Karpas-422 (cell line): ENCODE data around the gene NDUFV1. TPM values are rescaled to one million over a fixed set of nuclear protein-coding genes. Genes with fewer than 3 reads are reported as not detected.

ENCODE experiments used
- DNase-seq: peaks from one replicate; pipeline ENCODE4 v3.0.0-alpha.2; 2015
- H2AFZ ChIP-seq: fragments of 200-600 bp; sonication (generic); 2 replicates; pipeline ENCODE4 v1.6.1; 2014; ENCODE audit warnings: antibody characterized with exemption, low read length, mixed read lengths
- H3K27ac ChIP-seq: fragments of 200-600 bp; sonication (generic); 2 replicates; pipeline ENCODE4 v1.5.1; 2014; ENCODE audit warnings: mild to moderate bottlenecking, low read length, moderate library complexity
- H3K27me3 ChIP-seq: fragments of 200-600 bp; sonication (generic); 2 replicates; pipeline ENCODE4 v1.6.1; 2014; ENCODE audit warnings: low read length, mixed read lengths
- H3K36me3 ChIP-seq: fragments of 200-600 bp; sonication (generic); 2 replicates; pipeline ENCODE4 v1.6.1; 2014; ENCODE audit warnings: low read length, mixed read lengths; ENCODE audit not compliant: insufficient read depth
- H3K4me1 ChIP-seq: fragments of 200-600 bp; sonication (generic); 2 replicates; pipeline ENCODE4 v1.6.1; 2014; ENCODE audit warnings: mild to moderate bottlenecking, low read length, mixed read lengths
- H3K4me2 ChIP-seq: fragments of 200-600 bp; sonication (generic); 2 replicates; pipeline ENCODE4 v1.6.1; 2014; ENCODE audit warnings: low read length, low read depth, mild to moderate bottlenecking; ENCODE audit not compliant: poor library complexity, severe bottlenecking
- H3K4me3 ChIP-seq: fragments of 200-600 bp; sonication (generic); 2 replicates; pipeline ENCODE4 v1.5.1; 2014; ENCODE audit warnings: mild to moderate bottlenecking, antibody characterized with exemption, low read length, mixed read lengths
- H3K79me2 ChIP-seq: fragments of 200-600 bp; sonication (generic); 2 replicates; pipeline ENCODE4 v1.6.1; 2014; ENCODE audit warnings: mild to moderate bottlenecking, low read length, mixed read lengths
- H3K9ac ChIP-seq: fragments of 200-600 bp; sonication (generic); 2 replicates; pipeline ENCODE4 v1.6.0; 2014; ENCODE audit warnings: low read length
- H3K9me2 ChIP-seq: fragments of 200-600 bp; sonication (generic), shearing (Covaris generic); replicated peaks from 2 replicates; pipeline ENCODE4 v1.6.0; 2014; ENCODE audit warnings: mild to moderate bottlenecking, low read length, moderate library complexity; ENCODE audit not compliant: insufficient read depth
- H3K9me3 ChIP-seq: fragments of 300-700, 200-600 bp; sonication (generic); 2 replicates; pipeline ENCODE4 v1.6.1; 2014; ENCODE audit warnings: low read length, mixed read lengths
- H4K20me1 ChIP-seq: fragments of 200-600 bp; sonication (generic); 2 replicates; pipeline ENCODE4 v1.6.1; 2014; ENCODE audit warnings: mild to moderate bottlenecking, antibody characterized with exemption, low read length, low read depth; ENCODE audit not compliant: insufficient read depth
- total RNA-seq: library from RNA; depleted of rRNA; stranded (reverse); fragments of >200 nt; shearing (Covaris generic); gene quantifications from 2 replicates; pipeline ENCODE4 v1.2.3, GENCODE V29; 2014; ENCODE audit warnings: low replicate concordance

The NDUFV1 gene
- total RNA-seq, 1 experiment from 2014 or later: 145 TPM

DNA sequence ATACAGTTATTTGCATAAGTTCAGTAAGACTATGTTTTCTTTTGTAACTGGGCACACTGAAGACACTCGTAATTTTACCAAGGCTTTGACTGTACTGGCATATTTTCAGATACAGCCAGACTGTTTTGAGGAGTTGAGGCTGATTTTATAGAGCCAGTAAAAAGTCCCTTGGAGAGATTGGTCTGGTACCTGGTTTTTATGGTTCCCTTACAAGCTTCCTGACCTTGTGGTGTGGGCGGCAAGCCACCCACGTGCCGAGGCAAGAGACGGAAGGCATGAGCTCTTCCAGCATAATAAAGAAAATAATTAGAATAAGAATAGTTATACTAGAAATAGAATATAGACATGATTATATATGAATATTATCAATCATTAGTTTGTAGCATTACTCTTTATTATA is 34.4 kb upstream of the NDUFV1 start:
- no peak overlapping the region for H2AFZ ChIP-seq
- no peaks in the 10 kb centered on the region for H4K20me1 ChIP-seq
- no peaks in the 10 kb centered on the region; the same call in 1 of the 2 replicates for H3K9me3 ChIP-seq
- H3K9me2 ChIP-seq: no peaks in the 10 kb centered on the region
- no peak overlapping the region for H3K4me3 ChIP-seq
- no peaks in the 10 kb centered on the region for H3K79me2 ChIP-seq
- H3K36me3 ChIP-seq: no peaks in the 10 kb centered on the region
- no peak overlapping the region for H3K4me2 ChIP-seq
- no peak for DNase-seq
- no peaks in the 10 kb centered on the region for H3K27me3 ChIP-seq
- H3K4me1 ChIP-seq: no peaks in the 10 kb centered on the region
- no peak overlapping the region for H3K9ac ChIP-seq
- H3K27ac ChIP-seq: no peak overlapping the region

DNA sequence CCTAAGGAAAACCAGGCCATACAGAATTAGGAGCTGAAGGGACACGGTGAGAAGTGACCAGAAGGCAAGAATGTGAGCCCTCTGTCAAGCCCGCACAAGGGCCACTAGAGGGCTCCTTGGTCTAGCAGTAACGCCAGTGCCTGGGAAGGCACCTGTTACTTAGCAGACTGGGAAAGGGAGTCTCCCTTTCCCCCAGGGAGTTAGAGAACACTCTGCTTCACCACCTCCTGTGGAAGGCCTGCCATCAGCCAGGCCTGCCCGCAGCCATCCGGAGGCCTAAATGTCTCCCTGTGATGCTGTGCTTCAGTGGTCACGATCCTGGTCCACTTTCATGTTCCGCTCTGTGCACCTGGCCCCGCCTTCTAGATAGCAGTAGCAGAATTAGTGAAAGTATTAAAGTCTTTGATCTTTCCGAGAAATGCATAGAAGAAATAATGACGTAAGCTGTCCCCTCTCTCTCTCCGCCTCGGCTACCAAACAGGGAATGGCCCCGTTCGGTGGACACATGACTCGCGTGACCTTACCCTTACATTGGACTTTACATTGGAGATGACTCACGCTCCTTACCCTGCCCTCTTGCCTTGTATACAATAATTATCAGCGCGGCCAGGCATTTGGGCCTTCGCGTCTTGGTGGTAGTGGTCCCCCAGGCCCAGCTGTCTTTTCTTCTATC is 33.9 kb upstream of the NDUFV1 start:
- peak; percentile 70 for DNase-seq

DNA sequence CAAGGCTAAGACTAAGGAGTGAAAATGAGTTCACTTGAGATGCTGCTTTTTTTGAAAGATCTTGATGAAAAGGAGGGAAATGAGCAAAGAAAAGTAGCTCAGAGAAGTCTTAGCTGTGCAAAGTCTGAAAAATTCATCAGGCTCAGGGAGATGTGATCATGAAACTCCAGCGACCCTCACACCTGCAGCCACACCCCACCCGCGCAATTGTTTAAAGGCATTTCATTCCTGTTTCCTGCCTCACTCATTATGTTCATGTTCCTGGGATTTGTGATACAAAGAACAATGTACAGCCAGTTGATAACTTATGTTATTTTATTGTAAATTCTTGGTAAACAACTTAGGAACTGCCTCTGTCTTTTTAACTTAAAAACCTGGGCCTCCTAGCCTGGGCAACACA is 31.8 kb upstream of the NDUFV1 start:
- H3K79me2 ChIP-seq: no peaks in the 10 kb centered on the region
- H3K4me3 ChIP-seq: no peak overlapping the region
- no peaks in the 10 kb centered on the region for H4K20me1 ChIP-seq
- peaks cover 9% of the 10 kb centered on the region for H3K4me1 ChIP-seq
- no peak overlapping the region for H3K27ac ChIP-seq
- no peak for DNase-seq
- H3K9me3 ChIP-seq: no peaks in the 10 kb centered on the region; the same call in 1 of the 2 replicates
- H3K9ac ChIP-seq: no peak overlapping the region
- no peaks in the 10 kb centered on the region for H3K36me3 ChIP-seq
- H3K9me2 ChIP-seq: no peaks in the 10 kb centered on the region
- no peaks in the 10 kb centered on the region for H3K27me3 ChIP-seq
- H3K4me2 ChIP-seq: no peak overlapping the region
- H2AFZ ChIP-seq: no peak overlapping the region

More for the DNA sequence above, 33.9 kb upstream of the NDUFV1 start:
- Histone ChIP-seq H3K27ac (no peak overlapping the region), H4K20me1 (no peaks in the 10 kb centered on the region), H3K4me3 (no peak overlapping the region), H3K79me2 (no peaks in the 10 kb centered on the region), H3K9me3 (no peaks in the 10 kb centered on the region; the same call in 1 of the 2 replicates), H2AFZ (no peak overlapping the region), H3K27me3 (no peaks in the 10 kb centered on the region), H3K36me3 (no peaks in the 10 kb centered on the region), H3K4me1 (no peaks in the 10 kb centered on the region), H3K9me2 (no peaks in the 10 kb centered on the region), H3K9ac (no peak overlapping the region), H3K4me2 (no peak overlapping the region)

DNA sequence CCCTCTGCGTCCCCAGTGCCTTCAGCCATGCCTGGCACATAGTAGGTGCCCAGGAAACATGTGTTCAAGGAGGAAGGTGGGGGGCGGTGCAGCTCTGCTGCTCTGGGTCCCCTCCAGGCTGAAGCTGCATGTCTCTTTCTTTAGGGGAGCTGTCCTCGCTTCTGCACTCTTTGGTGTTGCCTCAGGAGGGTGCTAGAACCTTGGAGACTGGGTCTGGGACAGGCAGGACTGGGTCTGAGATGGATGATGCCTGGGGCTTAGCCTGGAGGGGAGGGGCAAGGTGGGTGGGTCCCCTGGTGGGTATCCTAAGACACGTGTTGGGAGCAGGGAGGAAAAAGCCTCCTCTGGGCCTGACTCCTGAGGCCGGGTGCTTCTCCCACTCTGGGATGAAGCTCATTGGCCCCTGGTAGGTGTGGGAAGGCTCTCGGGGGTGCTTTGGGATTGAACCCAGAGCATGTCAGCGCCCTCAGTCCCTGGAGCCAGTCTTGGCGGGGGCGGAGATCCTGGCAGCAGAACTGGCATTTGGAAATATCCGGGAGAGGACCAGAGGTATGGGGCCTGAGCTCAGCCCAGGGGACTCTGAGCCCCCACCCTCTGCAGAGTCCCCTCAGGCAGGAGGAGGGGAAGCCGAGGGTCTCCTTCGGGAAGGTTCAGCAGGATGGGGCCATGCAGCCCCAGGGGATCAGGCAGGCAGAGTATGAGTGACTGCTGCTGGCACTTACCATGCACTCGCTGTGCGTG is 29.8 kb upstream of the NDUFV1 start:
- H3K4me1 ChIP-seq: peaks cover 9% of the 10 kb centered on the region
- no peaks in the 10 kb centered on the region for H3K9me3 ChIP-seq
- no peak overlapping the region for H2AFZ ChIP-seq
- no peak overlapping the region for H3K4me3 ChIP-seq
- H3K27ac ChIP-seq: no peak overlapping the region
- no peaks in the 10 kb centered on the region for H3K36me3 ChIP-seq
- DNase-seq: peak; percentile 68
- H3K79me2 ChIP-seq: no peaks in the 10 kb centered on the region
- H3K9me2 ChIP-seq: no peaks in the 10 kb centered on the region
- H3K27me3 ChIP-seq: no peaks in the 10 kb centered on the region
- no peaks in the 10 kb centered on the region for H4K20me1 ChIP-seq
- H3K4me2 ChIP-seq: no peak overlapping the region
- H3K9ac ChIP-seq: no peak overlapping the region

DNA sequence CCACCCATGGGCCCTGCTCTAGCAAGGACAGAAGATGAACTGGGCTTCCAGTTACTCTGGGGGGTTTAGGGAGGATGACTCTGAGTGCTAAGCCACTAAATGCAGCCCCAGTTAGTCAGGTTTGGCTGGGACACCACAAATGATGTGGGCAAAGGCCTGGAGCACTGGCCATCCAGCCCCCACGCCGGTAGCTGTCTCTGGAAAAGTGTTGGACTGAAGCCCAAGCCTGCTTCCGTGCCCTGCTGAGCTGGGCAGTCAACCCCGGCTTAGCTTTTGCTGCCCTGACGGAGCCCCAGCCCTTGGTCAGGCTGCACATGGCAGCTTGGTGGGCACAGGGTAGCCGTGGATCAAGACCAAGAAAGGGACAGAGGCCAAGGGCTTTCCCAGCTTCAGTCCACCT is 28.8 kb upstream of the NDUFV1 start:
- Histone ChIP-seq H3K27me3 (no peaks in the 10 kb centered on the region), H3K36me3 (no peaks in the 10 kb centered on the region), H3K9ac (no peak overlapping the region), H3K4me2 (no peak overlapping the region), H2AFZ (no peak overlapping the region), H3K9me2 (no peaks in the 10 kb centered on the region), H3K9me3 (no peaks in the 10 kb centered on the region), H3K27ac (no peak overlapping the region), H3K79me2 (no peaks in the 10 kb centered on the region), H3K4me3 (no peak overlapping the region), H3K4me1 (peaks cover 18% of the 10 kb centered on the region), H4K20me1 (no peaks in the 10 kb centered on the region)
- DNase-seq: no peak

DNA sequence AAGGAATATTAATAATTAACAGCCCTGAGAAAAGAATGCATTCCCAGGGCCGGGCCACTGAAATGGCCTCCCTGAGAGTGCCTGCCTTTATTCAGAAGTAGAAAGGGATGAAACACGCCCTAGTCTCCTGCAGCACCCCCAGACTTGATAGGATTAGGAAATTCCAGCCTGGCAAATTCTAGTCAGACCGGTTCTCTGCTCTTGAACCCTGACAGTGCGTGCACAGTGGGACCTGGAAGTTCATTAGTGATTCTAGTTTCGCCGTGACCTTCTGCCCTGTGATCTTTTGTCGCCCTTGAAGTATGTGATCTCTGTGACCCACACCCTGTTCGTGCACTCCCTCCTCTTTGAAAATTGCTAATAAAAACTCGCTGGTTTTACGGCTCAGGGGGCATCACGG is 25.3 kb upstream of the NDUFV1 start:
- Histone ChIP-seq H3K36me3 (peaks cover 20% of the 10 kb centered on the region), H3K27me3 (no peaks in the 10 kb centered on the region), H3K4me1 (peaks cover 44% of the 10 kb centered on the region), H3K27ac (no peak overlapping the region), H3K4me2 (no peak overlapping the region), H3K4me3 (no peak overlapping the region), H4K20me1 (peaks cover 15% of the 10 kb centered on the region), H2AFZ (no peak overlapping the region), H3K9me2 (no peaks in the 10 kb centered on the region), H3K79me2 (peaks cover 10% of the 10 kb centered on the region), H3K9ac (no peak overlapping the region), H3K9me3 (no peaks in the 10 kb centered on the region)
- peak; percentile 23 for DNase-seq

DNA sequence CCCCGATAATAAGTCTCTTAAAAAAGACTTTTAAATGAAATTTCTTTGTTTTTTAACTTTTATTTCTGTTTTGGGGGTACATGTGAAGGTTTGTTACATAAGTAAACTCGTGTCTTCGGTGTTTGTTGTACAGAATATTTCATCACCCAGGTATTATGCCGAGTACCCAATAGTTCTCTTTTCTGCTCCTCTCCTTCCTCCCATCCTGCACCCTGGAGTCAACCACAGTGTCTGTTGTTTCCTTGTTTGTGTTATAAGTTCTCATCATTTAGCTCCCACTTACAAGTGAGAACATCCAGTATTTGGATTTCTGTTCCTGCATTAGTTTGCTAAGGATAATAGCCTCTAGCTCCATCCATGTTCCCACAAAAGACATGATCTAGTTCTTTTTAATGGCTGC is 24.7 kb upstream of the NDUFV1 start:
- Histone ChIP-seq H3K9ac (0 out of 2 replicates have a peak overlapping the region, but pooled peaks have one; percentile 58), H3K9me3 (no peaks in the 10 kb centered on the region), H3K4me3 (0 out of 2 replicates have a peak overlapping the region, but pooled peaks have one; percentile 60), H3K79me2 (peaks cover 10% of the 10 kb centered on the region), H3K27ac (no peak overlapping the region), H3K4me2 (peak overlapping the region; percentile 97), H2AFZ (no peak overlapping the region), H3K27me3 (no peaks in the 10 kb centered on the region), H3K36me3 (peaks cover 25% of the 10 kb centered on the region), H4K20me1 (peaks cover 15% of the 10 kb centered on the region), H3K4me1 (peaks cover 49% of the 10 kb centered on the region), H3K9me2 (no peaks in the 10 kb centered on the region)
- no peak for DNase-seq
